A549 treated with AZD9567 at 1 μM for 4 hours (cell line): ENCODE results near the gene CCND3. TPM values are rescaled to one million over a fixed set of nuclear protein-coding genes. Genes with fewer than 3 reads are reported as not detected.

Source experiments
- total RNA-seq: library from RNA; stranded (reverse); fragments of 200-300 nt; extraction: Qiagen RNA extraction; gene quantifications from 5 replicates; pipeline ENCODE4 v1.2.3, GENCODE V29; 2022; ENCODE audit not compliant: insufficient read depth

The CCND3 gene
- 103 to 167 TPM (median 146 TPM) in 5 replicates for total RNA-seq

DNA sequence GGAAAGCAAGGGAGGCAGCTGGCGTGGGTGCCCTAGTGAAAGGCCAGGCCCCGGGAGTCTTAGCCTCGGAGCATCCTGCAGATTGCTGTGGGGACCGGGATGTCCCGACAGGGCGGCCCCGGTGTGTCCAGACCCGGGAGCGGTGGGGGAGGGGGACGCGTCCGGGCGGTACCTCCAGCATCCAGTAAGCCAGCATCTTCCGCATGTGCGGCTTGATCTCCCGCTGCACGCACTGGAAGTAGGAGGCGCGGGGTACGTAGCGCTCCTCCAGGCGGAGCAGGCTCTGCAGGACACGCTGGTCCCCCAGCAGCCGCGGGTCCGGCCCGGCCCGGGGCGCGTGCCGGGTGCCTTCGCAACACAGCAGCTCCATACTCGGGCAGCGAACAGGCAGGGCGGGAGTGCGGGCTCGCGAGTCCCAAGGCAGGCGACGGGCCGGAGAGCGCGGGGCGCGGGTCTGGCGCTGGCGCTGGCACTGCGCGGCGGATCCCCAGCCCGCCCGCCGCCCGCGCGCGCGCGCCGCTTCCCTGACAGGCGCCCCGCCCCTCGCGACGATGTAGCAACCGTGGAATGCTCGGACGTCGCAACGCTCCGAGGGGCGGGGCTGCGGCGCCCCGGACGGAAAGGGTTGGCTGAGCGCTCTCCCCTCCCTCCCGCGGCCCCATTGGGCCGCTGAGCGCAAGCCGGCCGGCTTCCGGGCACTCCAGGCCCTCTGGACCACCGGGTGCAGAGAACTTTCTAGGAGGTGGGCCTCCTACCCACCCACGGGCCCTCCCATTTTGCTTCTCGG, at the start of gene CCND3:
TSS of gene CCND3 (minus strand) at position 529 of the 787 bp plus-strand sequence. CDS start at position 370, 159 bp downstream.

DNA sequence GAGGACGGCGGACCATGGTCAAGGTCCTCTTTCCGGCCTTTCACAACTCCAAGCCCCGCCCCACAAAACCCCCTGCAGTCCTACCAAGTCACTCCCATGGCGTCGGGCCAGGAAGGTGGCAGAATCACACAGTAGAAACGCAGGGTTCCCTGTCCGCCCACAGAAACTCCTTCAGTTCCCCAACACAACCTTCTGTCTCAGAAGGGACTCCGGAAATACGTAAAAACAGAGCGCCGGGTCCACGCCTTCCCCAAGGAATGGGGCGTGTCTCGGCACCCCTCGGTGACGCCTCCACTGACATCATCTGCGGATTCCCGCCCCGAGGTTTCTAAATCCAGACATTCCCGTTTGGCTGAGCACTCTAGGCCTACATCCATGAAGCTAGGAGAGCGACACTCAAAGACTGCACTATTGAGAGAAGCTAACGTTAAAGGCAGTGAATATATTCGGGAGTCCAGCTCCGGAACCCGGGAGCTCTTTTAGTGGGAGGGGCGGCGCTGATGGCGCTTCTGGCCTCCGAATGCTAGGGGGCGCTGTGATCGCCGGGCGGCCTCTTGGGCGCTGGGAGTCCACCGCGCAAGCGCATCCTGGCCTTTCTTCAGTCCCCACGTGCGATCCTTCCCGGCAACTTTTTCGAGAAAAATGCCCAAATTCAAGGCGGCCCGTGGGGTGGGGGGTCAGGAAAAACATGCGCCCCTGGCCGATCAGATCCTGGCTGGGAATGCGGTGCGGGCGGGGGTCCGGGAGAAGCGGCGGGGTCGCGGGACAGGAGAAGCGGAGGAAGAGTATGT, 20.5 kb downstream of the CCND3 start, which contains the start of the genes BYSL and MED20:
TSS of gene BYSL (plus strand) at position 579 of the 791 bp plus-strand sequence. CDS start at position 643, 64 bp downstream.
TSS of gene MED20 (minus strand) at position 219 of the 791 bp plus-strand sequence. CDS start at position 98, 121 bp downstream.

DNA sequence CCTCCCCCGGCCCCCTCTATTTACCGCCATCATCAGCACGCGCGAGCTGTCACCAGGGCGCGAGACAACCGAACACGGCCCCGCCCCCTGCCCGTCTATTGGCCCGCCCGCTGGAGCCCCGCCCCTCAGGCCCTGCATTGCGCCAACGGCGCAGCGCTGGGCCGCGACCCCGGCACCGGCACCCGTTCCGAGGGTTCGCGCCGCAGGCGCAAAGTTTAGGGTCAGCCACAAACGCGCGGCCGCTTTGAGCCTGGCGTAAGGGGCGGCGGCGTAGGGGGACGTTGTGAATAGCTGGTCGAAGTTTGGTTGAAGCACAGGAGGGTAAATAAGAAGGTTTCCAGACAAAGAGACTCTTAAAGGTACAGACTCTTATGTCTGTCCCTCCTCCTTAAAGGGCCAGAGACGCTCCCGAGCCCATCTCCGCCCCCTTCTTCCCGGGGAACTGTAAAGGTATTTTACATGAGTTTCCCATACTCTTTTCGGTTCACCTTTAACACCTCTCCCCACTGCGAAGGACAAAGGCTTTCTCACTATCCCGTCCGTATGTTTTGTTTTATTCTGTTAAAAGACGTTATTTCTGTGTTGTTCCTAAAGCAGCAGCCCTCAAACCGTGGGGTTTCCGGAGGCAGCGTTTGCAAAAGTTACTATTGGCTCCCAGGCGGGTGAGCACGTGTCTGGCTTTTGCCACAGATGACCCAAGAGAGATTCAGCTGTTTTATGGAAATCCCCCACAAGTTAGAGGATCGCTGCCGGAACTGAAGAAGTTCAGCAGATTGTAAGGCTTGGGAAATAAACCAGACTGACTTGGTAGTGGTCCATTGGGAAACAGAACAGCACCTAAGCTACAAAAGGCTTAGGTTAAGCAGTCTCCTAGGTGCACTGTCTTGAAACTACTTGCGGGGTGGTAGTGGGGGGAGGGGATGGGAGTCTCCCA, 46.0 kb downstream of the CCND3 start, which contains the start of gene USP49:
TSS of gene USP49 (minus strand) at position 76 of the 934 bp plus-strand sequence. CDS start 88,392 bp downstream, outside the sequence.

Other genes starting within 250 kb of the CCND3 start
- 3.7 to 6.8 TPM (median 6.2 TPM) in 5 replicates for gene TFEB, start 206.2 kb downstream of the CCND3 start, total RNA-seq
- gene PGC, start 194.4 kb downstream of the CCND3 start, total RNA-seq: 0.06 to 0.13 TPM in 2 of 5 replicates, not detected in the others
- 2.4 to 9.8 TPM (median 3.0 TPM) in 5 replicates for gene FRS3, start 161.9 kb downstream of the CCND3 start, total RNA-seq
- 0.58 to 1.2 TPM (median 1.1 TPM) in 4 of 5 replicates, not detected in the other for gene PRICKLE4, start 161.0 kb downstream of the CCND3 start, total RNA-seq
- gene TOMM6, start 154.1 kb downstream of the CCND3 start, total RNA-seq: 276 to 313 TPM (median 294 TPM) in 5 replicates
- gene USP49, start 46.4 kb downstream of the CCND3 start, total RNA-seq: 0.54 to 1.5 TPM (median 1.3 TPM) in 5 replicates
- gene MED20, start 20.7 kb downstream of the CCND3 start, total RNA-seq: 12.2 to 13.9 TPM (median 13.5 TPM) in 5 replicates
- gene BYSL, start 20.3 kb downstream of the CCND3 start, total RNA-seq: 39.2 to 58.6 TPM (median 44.2 TPM) in 5 replicates
- gene TAF8, start 108.7 kb upstream of the CCND3 start, total RNA-seq: 11.8 to 13.8 TPM (median 13.0 TPM) in 5 replicates
- 1.3 to 2.1 TPM (median 1.6 TPM) in 5 replicates for gene C6orf132, start 200.8 kb upstream of the CCND3 start, total RNA-seq
- gene GUCA1A, start 231.6 kb upstream of the CCND3 start, total RNA-seq: not detected in 5 replicates